Activated T-cell treated with anti-CD3 and anti-CD28 coated beads, Interleukin-2, amount 50 U/mL, for 4 hours (primary cell): ENCODE measurements around the gene SIGLEC9. TPM values are rescaled to one million over a fixed set of nuclear protein-coding genes. Genes with fewer than 3 reads are reported as not detected.
"Not testable (repeated sequence)": the region's sequence is repeated elsewhere in the genome, so short reads cannot be mapped to it uniquely, and the experiment has no call there.

Experiments
- ATAC-seq, 2 donors: fragments of 200-7000 bp; cut with Tn5 transposase; one replicate each; pipeline ENCODE4 v1.10.0; 2021
- DNase-seq: peaks from one replicate; pipeline ENCODE4 v3.0.0-alpha.2; 2020
- H3K27me3 Mint-ChIP-seq: one replicate; pipeline ENCODE4 v1.8.0; 2021; ENCODE audit warnings: low read depth, mixed read lengths
- H3K36me3 Mint-ChIP-seq: one replicate; pipeline ENCODE4 v1.8.0; 2022; ENCODE audit warnings: mixed read lengths; ENCODE audit not compliant: insufficient read depth
- H3K4me1 Mint-ChIP-seq: one replicate; pipeline ENCODE4 v1.8.0; 2021; ENCODE audit warnings: low read depth, mixed read lengths
- H3K4me3 Mint-ChIP-seq: one replicate; pipeline ENCODE4 v1.8.0; 2021; ENCODE audit warnings: mild to moderate bottlenecking, moderate library complexity, mixed read lengths
- H3K9me3 Mint-ChIP-seq: one replicate; pipeline ENCODE4 v1.8.0; 2021; ENCODE audit warnings: mixed read lengths
- total RNA-seq, 3 donors: library from RNA; stranded (reverse); gene quantifications; one replicate each; pipeline ENCODE4 v1.2.1, GENCODE V29; 2021

The SIGLEC9 gene
- total RNA-seq, 3 donors from 2014 or later = 0.22 to 0.43 (median 0.37) TPM

DNA sequence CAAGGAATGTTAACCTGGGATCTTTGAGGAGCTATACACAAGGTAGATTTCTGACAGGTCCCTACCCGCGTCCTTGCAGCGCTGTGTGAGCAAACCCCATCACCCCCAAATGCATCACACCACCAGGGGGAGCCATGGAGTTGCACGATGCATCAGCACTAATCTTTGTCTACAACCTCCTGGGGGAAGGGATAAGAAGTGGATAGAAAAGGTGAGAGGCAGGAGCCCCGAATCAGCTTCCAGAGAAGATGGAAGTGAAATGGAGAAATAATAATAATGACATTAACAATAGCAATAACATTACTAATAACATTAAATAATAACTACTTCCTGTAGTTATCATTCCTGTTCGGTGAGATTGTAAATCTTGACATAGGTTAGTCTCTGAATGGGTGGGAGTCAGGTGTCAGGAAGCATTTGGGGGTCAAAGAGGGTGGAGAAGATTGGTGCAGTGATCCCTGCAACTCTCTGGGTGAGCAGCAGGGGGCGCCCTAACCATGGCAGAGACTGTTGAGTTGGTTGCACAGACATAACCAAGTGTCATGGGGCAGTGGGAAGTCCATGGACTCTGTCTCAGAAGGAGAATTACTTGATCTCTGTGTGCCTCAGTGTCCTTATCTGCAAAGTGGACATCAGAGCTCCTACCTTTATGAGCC is 33.9 kb downstream of the SIGLEC9 start:
- Mint-ChIP-seq H3K4me1 (peaks cover 6% of the 10 kb centered on the region), H3K36me3 (no peaks in the 10 kb centered on the region), H3K4me3 (no peak overlapping the region), H3K27me3 (peaks cover 4% of the 10 kb centered on the region), H3K9me3 (no peaks in the 10 kb centered on the region)
- peak; percentile 75 for DNase-seq
- ATAC-seq = peak; percentile 68 to 80

DNA sequence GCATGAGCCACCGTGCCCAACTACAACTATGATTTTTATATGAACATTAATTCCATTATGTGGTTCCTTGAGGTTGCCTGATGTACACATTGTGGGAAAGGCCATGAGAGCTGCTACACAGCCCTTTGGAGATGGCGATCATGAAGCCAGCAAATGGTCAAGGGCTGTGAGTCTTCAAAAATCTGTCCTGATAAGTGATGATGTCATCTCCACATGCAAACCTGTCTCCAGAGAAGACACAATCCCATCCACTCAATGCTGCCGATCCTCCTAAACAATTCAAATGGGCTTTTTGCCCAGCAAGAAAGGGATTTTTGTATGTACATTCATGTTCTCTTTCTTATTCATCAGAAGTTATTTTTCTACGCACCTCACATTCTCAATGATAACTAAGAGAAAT is 35.0 kb downstream of the SIGLEC9 start:
- H3K27me3 Mint-ChIP-seq = peaks cover 4% of the 10 kb centered on the region
- DNase-seq (no peak), ATAC-seq (no peak)
- no peak overlapping the region for H3K4me3 Mint-ChIP-seq
- no peaks in the 10 kb centered on the region for H3K36me3 Mint-ChIP-seq
- H3K9me3 Mint-ChIP-seq = no peaks in the 10 kb centered on the region
- peaks cover 6% of the 10 kb centered on the region for H3K4me1 Mint-ChIP-seq

DNA sequence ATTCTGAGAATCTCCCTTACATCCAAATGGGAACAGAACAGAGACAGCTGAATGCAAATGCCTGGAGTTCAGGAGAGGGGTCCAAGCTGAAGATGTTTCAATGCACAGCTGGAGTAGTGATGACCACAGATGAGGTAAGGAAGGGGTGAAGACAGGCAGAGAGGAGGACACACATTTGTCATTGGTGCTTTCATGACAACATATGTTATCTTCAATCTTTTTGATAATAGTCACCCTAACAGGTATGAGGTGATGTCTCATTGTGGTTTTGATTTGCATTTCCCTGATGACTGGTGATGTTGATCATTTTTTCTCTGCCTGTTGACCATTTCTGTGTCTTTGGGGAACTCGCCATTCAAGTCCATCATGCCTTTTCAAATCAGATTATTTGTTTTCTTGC is 36.6 kb downstream of the SIGLEC9 start:
- no peak for DNase-seq
- no peak overlapping the region for H3K4me3 Mint-ChIP-seq
- H3K36me3 Mint-ChIP-seq = no peaks in the 10 kb centered on the region
- H3K4me1 Mint-ChIP-seq = peaks cover 6% of the 10 kb centered on the region
- no peaks in the 10 kb centered on the region for H3K27me3 Mint-ChIP-seq
- no peaks in the 10 kb centered on the region for H3K9me3 Mint-ChIP-seq
- peak; percentile 43 to 58 for ATAC-seq

DNA sequence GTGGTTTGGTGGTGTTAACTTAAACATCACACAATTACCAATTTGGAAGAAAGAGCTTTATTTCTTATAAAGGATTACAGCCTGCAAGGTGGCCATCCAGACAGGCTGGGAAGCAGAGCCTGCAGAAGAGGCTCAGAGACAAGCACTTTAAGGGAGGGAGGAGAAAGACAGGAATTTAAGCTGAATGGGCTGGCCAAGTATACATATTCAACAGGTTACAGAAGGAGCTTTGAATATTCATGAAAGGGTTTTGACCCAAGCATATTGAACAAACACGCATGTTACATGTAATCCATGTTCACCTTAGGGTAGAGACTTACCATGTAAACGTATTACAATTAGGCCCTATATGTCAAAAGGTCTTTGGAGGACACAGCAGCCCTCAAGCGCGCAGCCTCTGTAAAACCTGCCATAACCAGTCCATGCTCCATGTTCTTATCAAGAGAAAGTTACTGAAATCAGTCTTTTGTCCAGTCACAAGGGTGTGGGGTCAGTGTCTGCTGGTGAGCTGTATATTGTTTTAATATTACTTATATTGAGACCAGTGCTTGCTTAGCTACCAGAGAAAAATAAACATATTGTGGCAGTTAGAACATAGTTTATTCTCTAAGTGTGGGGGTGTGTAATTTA is 37.3 kb downstream of the SIGLEC9 start:
- H3K9me3 Mint-ChIP-seq = no peaks in the 10 kb centered on the region
- peaks cover 9% of the 10 kb centered on the region for H3K4me1 Mint-ChIP-seq
- DNase-seq = no peak
- ATAC-seq = no peak
- no peaks in the 10 kb centered on the region for H3K27me3 Mint-ChIP-seq
- no peak overlapping the region for H3K4me3 Mint-ChIP-seq
- no peaks in the 10 kb centered on the region for H3K36me3 Mint-ChIP-seq

DNA sequence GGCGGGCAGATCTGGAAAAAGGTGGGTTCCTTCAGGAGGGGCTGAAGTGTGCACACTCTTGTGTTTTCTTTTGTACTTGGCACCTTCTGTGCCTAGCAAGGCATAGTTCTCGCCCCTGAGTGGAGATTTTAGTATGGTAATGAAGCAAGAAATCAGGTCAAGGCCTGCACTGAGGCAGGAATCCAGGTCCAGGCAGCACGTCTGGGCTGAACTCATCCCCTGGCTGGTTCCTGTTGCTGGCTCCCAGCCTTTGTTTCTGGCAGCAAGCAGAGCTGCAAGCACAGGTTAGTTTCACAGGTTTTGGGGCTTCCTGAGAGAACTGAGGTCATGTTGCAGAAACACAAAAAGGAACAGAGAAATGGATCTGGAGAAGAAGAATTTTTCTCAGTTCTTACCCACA is 38.6 kb downstream of the SIGLEC9 start:
- Mint-ChIP-seq H3K4me1 (peaks cover 21% of the 10 kb centered on the region), H3K4me3 (no peak overlapping the region), H3K27me3 (no peaks in the 10 kb centered on the region), H3K9me3 (no peaks in the 10 kb centered on the region), H3K36me3 (no peaks in the 10 kb centered on the region)
- ATAC-seq = no peak
- no peak for DNase-seq

DNA sequence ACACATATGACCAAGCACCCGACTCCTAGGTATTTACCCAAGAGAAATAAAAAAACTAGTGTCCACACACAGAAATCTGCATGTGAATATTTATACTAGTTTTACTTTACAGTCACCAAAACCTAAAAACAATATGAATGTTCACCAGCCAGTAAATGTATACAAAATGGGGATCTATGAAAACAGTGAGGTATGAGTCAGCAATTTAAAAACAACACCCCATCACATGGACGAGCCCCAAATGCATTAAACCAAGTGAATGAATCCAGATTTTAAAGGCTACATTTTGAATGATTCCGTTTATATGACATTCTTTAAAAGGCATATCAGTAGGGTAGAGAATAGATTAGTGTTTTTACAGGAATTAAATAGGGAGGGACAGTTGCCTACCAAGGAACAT is 39.5 kb downstream of the SIGLEC9 start:
- ATAC-seq (no peak), DNase-seq (no peak)
- Mint-ChIP-seq H3K9me3 (no peaks in the 10 kb centered on the region), H3K36me3 (no peaks in the 10 kb centered on the region), H3K27me3 (no peaks in the 10 kb centered on the region), H3K4me3 (no peak overlapping the region), H3K4me1 (peaks cover 17% of the 10 kb centered on the region)

DNA sequence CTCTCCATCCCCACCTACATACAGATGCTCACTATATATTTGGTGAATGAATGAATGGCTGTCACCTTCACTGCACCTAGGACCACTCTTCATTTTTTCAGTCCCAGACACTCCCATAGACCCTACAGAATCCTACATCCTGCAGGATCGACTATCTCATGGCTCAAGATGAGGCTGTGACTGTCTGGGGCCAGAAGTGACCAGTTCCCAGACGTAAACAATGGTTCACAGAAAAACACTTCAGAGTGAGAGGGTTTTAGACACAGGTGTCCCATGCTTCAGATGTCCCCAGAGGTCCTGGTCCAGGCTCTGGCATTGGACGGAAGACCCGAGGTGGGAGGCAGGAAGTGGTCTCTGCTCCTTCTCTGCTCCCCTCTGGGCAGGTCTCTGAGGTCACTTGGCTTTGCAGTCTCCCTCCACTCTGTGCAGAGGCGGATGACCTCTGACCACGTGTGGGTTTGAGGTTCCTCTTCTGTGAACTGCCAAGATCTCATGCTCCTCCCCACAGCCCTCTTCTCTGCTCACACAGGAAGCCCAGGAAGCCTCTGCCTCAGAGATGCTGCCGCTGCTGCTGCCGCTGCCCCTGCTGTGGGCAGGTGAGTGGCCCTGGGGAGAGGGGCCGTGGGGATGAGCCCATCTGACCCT is 42.3 kb downstream of the SIGLEC9 start:
- no peaks in the 10 kb centered on the region for H3K36me3 Mint-ChIP-seq
- H3K4me3 Mint-ChIP-seq = peak overlapping the region; percentile 56
- peaks cover 3% of the 10 kb centered on the region for H3K27me3 Mint-ChIP-seq

DNA sequence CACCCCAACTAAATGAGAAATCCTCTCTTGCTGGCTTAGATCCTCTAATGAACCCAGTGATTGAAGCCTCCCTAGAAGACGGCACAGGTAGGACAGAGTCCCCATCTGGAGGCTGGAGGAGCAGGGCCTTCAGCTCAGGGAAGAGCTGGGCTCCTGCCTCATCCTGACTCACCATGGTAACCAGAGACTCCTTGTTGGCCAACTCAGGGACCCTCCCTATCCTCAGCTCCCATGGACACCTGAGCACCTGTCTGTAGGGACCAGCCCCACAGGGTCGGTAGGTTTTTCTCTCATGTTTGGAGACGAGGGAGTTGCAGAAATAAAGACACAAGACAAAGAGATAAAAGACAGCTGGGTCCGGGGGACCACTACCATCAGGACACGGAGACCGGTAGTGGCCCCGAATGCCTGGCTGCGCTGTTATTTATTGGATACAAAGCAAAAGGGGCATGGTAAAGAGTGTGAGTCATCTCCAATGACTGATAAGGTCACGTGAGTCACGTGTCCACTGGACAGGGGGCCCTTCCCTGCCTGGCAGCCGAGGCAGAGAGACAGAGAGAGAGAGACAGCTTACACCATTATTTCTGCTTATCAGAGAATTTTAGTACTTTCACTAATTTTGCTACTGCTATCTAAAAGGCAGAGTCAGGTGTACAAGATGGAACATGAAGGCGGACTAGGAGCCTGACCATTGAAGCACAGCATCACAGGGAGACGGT is 44.0 kb downstream of the SIGLEC9 start:
- DNase-seq = no peak
- no peak for ATAC-seq
- Mint-ChIP-seq H3K4me1 (peaks cover 18% of the 10 kb centered on the region), H3K4me3 (no peak overlapping the region), H3K9me3 (no peaks in the 10 kb centered on the region), H3K36me3 (no peaks in the 10 kb centered on the region), H3K27me3 (peaks cover 3% of the 10 kb centered on the region)

More for the DNA sequence above, 42.3 kb downstream of the SIGLEC9 start:
- H3K9me3 Mint-ChIP-seq = no peaks in the 10 kb centered on the region
- peaks cover 18% of the 10 kb centered on the region for H3K4me1 Mint-ChIP-seq
- DNase-seq (no peak), ATAC-seq (peak; percentile 37 to 52)

DNA sequence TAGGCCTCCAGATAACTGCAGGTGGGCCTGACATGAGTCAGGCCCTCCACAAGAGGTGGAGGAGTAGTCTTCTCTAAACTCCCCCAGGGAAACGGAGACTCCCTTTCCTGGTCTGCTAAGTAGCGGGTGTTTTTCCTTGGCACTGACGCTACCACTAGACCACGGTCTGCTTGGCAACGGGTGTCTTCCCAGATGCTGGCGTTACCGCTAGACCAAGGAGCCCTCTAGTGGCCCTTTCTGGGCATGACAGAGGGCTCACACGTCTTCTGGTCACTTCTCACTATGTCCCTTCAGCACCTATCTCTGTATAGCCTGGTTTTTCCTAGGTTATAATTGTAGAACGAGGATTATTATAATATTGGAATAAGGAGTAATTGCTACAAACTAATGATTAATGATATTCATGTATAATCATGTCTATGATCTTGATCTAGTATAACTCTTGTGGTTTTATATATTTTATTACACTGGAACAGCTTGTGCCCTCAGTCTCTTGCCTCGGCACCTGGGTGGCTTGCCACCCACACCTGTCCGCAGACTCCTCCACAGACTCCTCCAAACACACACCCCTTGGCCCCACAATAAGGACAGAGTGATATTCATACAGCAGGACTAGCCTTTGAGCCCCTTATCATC is 44.7 kb downstream of the SIGLEC9 start:
- H3K36me3 Mint-ChIP-seq, ATAC-seq, H3K27me3 Mint-ChIP-seq, H3K4me3 Mint-ChIP-seq, H3K9me3 Mint-ChIP-seq: not testable (repeated sequence)
- DNase-seq = peak; percentile 61
- H3K4me1 Mint-ChIP-seq = peaks cover 18% of the 10 kb centered on the region

DNA sequence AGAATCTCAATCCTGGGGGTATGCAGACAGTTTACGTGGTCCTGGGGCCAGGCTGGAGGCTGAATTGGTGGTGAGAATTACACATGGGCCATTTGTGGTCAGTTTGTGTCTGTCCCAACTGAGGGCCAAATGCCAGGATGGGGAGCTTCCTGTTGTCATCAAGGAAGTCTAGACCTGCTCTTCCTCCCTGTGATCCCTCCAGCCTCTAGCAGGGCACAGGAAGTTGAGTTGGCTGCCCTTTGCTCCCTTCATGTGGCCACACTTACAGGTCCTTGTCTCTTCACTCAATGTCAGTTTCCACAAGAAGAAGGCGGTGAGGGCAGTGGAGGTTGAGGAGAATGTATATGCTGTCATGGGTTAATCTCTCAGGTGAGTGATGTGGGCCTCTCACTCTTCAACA is 47.5 kb downstream of the SIGLEC9 start:
- Mint-ChIP-seq H3K4me1 (peaks cover 12% of the 10 kb centered on the region), H3K36me3 (no peaks in the 10 kb centered on the region), H3K4me3 (no peak overlapping the region), H3K27me3 (peaks cover 3% of the 10 kb centered on the region), H3K9me3 (no peaks in the 10 kb centered on the region)
- DNase-seq (no peak), ATAC-seq (no peak)

DNA sequence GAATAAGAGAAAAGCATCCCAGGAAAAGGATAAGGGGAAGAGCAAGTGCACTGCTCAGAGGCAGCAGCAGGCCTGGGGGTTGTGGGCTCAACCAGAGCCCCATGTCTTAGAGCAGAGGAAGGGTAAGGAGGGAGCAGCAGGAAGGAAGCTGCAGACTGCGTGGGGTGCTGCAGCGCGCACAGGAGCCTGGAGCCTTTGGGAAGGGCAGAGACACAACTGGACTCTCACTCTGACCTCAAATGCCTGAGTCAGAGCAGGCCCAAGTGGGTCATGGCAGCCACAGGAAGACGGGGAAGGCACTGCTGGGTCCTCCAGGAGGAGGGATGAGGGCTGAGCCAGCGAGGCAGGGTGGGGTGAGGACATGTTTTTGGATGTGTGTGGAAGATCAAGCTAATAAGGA is 49.0 kb downstream of the SIGLEC9 start:
- Mint-ChIP-seq H3K36me3 (no peaks in the 10 kb centered on the region), H3K27me3 (peaks cover 3% of the 10 kb centered on the region), H3K4me1 (peaks cover 3% of the 10 kb centered on the region), H3K9me3 (no peaks in the 10 kb centered on the region), H3K4me3 (no peak overlapping the region)
- DNase-seq (no peak), ATAC-seq (no peak)

DNA sequence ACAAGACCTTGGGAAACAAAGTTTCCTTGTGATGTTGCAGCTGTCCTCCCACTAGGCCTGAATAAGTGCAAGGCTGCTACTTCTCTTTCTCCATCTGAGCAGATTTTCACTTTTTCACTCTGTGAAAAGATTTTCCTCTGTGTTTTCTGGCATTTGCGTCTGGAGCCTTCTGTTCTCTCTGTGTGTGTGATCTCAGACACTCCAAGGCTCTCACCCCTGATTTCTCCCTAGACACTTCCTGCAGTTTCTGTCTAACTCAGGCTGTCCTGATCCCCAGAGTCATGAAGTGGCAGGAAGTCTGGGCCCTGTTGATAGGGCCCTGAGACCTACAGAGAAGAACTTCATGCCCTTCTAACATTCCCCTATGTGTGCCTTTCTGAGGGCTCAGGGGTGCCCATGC is 54.5 kb downstream of the SIGLEC9 start:
- H3K4me3 Mint-ChIP-seq = no peak overlapping the region
- no peaks in the 10 kb centered on the region for H3K36me3 Mint-ChIP-seq
- DNase-seq = no peak
- ATAC-seq = no peak
- peaks cover 9% of the 10 kb centered on the region for H3K27me3 Mint-ChIP-seq
- H3K9me3 Mint-ChIP-seq = no peaks in the 10 kb centered on the region
- H3K4me1 Mint-ChIP-seq = no peaks in the 10 kb centered on the region
